ENCODE measurements around the gene RAPSN. TPM values are rescaled to one million over a fixed set of nuclear protein-coding genes. Genes with fewer than 3 reads are reported as not detected.
A peak's percentile ranks its signal among the peaks of the same experiment; 100 is the strongest.

RAPSN gene
- total and polyA plus RNA-seq, 2 experiments from 2014 or later: 0.17 to 0.23 TPM

GRCh38 chr11:47437746-47438418 lies 11.1 kb downstream of the RAPSN start:
- Histone ChIP-seq H3K27me3 (ENCODE audit: insufficient read depth) (no peaks in the 10 kb centered on the region), H3K4me3 (no peak overlapping the region), H3K27ac (ENCODE audit: low read depth) (no peak overlapping the region), H4K20me1 (replicated peaks; ENCODE audit: insufficient read depth) (no peaks in the 10 kb centered on the region), H3K9me2 (ENCODE audit: insufficient read depth) (no peaks in the 10 kb centered on the region), H3K79me2 (replicated peaks; ENCODE audit: insufficient read depth) (no peaks in the 10 kb centered on the region), H3K4me2 (no peak overlapping the region), H2AFZ (no peak overlapping the region), H3K4me1 (ENCODE audit: insufficient read depth) (no peaks in the 10 kb centered on the region), H3K36me3 (ENCODE audit: insufficient read depth) (no peaks in the 10 kb centered on the region), H3F3A (replicated peaks; ENCODE audit: low read depth) (no peaks in the 10 kb centered on the region)
- TF ChIP-seq ZNF331 (CRISPR knock-in tag; IDR thresholded peaks at IDR 0.05; ENCODE audit: low read depth) (no peak), CTCF (conservative IDR thresholded peaks at IDR 0.05; ENCODE audit: low read depth in 2 of 2) (0 out of 4 replicates have a peak, but pooled peaks of 1 of the 2 experiments have one; percentile 5)
- H3K9me3 Mint-ChIP-seq: no peaks in the 10 kb centered on the region; the same call in 2 of the 3 replicates
- H3K27me3 Mint-ChIP-seq (ENCODE audit: insufficient read depth, low read depth, poor library complexity): peaks cover 2% of the 10 kb centered on the region
- H3K27ac Mint-ChIP-seq: no peak overlapping the region
- H3K4me1 Mint-ChIP-seq: no peaks in the 10 kb centered on the region
- no peak for DNase-seq (ENCODE audit: low spot score)
- no peaks in the 10 kb centered on the region for H3K36me3 Mint-ChIP-seq (ENCODE audit: low read depth)
- H3K4me3 Mint-ChIP-seq: no peak overlapping the region
- peak; percentile 23; the same call in 2 of the 3 replicates for ATAC-seq

DNA sequence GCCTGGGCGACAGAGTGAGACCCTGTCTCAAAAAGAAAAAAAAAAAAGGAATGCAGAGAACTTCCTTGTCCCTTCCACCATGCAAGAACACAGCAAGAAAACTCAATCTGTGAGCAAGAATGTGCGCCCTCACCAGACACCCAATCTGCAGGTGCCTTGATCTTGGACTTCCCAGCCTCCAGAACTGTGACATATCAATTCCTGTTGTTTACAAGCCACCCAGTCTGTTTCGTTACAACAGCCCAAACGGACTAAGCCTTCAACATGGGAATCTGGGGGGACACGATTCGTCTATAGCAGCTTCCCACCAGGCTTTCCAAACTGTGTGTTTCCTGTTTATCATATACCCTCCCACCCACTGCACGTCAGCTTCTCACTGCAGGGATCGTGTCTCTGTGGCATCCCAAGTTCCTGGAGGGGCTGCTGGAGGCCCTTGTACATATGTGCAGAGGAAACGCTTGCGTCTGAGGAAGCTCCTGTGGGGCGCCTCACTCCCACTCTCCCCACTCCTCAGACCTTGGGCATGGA lies 11.7 kb downstream of the RAPSN start:
- Mint-ChIP-seq H3K4me1 (no peaks in the 10 kb centered on the region), H3K4me3 (no peak overlapping the region), H3K9me3 (no peaks in the 10 kb centered on the region; the same call in 2 of the 3 replicates), H3K27ac (no peak overlapping the region), H3K27me3 (ENCODE audit: insufficient read depth, low read depth, poor library complexity) (peaks cover 2% of the 10 kb centered on the region), H3K36me3 (ENCODE audit: low read depth) (no peaks in the 10 kb centered on the region)
- Histone ChIP-seq H3K4me2 (no peak overlapping the region), H3F3A (replicated peaks; ENCODE audit: low read depth) (no peaks in the 10 kb centered on the region), H3K27me3 (ENCODE audit: insufficient read depth) (no peaks in the 10 kb centered on the region), H3K79me2 (replicated peaks; ENCODE audit: insufficient read depth) (no peaks in the 10 kb centered on the region), H3K36me3 (ENCODE audit: insufficient read depth) (no peaks in the 10 kb centered on the region), H2AFZ (no peak overlapping the region), H3K9me2 (ENCODE audit: insufficient read depth) (no peaks in the 10 kb centered on the region), H3K4me1 (ENCODE audit: insufficient read depth) (no peaks in the 10 kb centered on the region), H3K4me3 (no peak overlapping the region), H4K20me1 (replicated peaks; ENCODE audit: insufficient read depth) (no peaks in the 10 kb centered on the region), H3K27ac (ENCODE audit: low read depth) (no peak overlapping the region)
- no peak for TF ChIP-seq POLR2AphosphoS5 (IDR thresholded peaks at IDR 0.05; ENCODE audit: low read depth)
- TF ChIP-seq ETS1 (IDR thresholded peaks at IDR 0.05): no peak
- no peak for TF ChIP-seq STAT1 (IDR thresholded peaks at IDR 0.05; ENCODE audit: unreplicated experiment)
- TF ChIP-seq, protein P1, sequence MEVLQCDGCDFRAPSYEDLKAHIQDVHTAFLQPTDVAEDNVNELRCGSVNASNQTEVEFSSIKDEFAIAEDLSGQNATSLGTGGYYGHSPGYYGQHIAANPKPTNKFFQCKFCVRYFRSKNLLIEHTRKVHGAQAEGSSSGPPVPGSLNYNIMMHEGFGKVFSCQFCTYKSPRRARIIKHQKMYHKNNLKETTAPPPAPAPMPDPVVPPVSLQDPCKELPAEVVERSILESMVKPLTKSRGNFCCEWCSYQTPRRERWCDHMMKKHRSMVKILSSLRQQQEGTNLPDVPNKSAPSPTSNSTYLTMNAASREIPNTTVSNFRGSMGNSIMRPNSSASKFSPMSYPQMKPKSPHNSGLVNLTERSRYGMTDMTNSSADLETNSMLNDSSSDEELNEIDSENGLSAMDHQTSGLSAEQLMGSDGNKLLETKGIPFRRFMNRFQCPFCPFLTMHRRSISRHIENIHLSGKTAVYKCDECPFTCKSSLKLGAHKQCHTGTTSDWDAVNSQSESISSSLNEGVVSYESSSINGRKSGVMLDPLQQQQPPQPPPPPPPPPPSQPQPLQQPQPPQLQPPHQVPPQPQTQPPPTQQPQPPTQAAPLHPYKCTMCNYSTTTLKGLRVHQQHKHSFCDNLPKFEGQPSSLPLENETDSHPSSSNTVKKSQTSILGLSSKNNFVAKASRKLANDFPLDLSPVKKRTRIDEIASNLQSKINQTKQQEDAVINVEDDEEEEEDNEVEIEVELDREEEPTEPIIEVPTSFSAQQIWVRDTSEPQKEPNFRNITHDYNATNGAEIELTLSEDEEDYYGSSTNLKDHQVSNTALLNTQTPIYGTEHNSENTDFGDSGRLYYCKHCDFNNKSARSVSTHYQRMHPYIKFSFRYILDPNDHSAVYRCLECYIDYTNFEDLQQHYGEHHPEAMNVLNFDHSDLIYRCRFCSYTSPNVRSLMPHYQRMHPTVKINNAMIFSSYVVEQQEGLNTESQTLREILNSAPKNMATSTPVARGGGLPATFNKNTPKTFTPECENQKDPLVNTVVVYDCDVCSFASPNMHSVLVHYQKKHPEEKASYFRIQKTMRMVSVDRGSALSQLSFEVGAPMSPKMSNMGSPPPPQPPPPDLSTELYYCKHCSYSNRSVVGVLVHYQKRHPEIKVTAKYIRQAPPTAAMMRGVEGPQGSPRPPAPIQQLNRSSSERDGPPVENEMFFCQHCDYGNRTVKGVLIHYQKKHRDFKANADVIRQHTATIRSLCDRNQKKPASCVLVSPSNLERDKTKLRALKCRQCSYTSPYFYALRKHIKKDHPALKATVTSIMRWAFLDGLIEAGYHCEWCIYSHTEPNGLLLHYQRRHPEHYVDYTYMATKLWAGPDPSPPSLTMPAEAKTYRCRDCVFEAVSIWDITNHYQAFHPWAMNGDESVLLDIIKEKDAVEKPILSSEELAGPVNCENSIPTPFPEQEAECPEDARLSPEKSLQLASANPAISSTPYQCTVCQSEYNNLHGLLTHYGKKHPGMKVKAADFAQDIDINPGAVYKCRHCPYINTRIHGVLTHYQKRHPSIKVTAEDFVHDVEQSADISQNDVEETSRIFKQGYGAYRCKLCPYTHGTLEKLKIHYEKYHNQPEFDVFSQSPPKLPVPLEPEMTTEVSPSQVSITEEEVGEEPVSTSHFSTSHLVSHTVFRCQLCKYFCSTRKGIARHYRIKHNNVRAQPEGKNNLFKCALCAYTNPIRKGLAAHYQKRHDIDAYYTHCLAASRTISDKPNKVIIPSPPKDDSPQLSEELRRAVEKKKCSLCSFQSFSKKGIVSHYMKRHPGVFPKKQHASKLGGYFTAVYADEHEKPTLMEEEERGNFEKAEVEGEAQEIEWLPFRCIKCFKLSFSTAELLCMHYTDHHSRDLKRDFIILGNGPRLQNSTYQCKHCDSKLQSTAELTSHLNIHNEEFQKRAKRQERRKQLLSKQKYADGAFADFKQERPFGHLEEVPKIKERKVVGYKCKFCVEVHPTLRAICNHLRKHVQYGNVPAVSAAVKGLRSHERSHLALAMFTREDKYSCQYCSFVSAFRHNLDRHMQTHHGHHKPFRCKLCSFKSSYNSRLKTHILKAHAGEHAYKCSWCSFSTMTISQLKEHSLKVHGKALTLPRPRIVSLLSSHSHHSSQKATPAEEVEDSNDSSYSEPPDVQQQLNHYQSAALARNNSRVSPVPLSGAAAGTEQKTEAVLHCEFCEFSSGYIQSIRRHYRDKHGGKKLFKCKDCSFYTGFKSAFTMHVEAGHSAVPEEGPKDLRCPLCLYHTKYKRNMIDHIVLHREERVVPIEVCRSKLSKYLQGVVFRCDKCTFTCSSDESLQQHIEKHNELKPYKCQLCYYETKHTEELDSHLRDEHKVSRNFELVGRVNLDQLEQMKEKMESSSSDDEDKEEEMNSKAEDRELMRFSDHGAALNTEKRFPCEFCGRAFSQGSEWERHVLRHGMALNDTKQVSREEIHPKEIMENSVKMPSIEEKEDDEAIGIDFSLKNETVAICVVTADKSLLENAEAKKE (CRISPR knock-in tag; IDR thresholded peaks at IDR 0.05): no peak
- TF ChIP-seq NANOG (IDR thresholded peaks at IDR 0.05; ENCODE audit: borderline replicate concordance): no peak
- TF ChIP-seq ZNF331 (CRISPR knock-in tag; IDR thresholded peaks at IDR 0.05; ENCODE audit: low read depth): no peak
- DNase-seq (ENCODE audit: low spot score) (no peak), ATAC-seq (no peak)
